SK-MEL-5 (cell line): ENCODE measurements around the gene ZNF492. TPM values are rescaled to one million over a fixed set of nuclear protein-coding genes. Genes with fewer than 3 reads are reported as not detected.
"Not testable (repeated sequence)": the region's sequence is repeated elsewhere in the genome, so short reads cannot be mapped to it uniquely, and the experiment has no call there.

Experiments
- DNase-seq: peaks from one replicate; pipeline ENCODE4 v3.0.0-alpha.2; 2016; ENCODE audit warnings: low read depth, low spot score
- in situ Hi-C: cut with HindIII; loops from 2 replicates; pipeline ENCODE4 v1.10.0; 2016; ENCODE audit warnings: low sequenced_read_pairs, high pct_unique_total_duplicates, low pct_unique_long_range_greater_than_20kb
- total RNA-seq: library from RNA; depleted of rRNA; stranded (reverse); fragments of >200 nt; shearing (Covaris generic); gene quantifications from 2 replicates; pipeline ENCODE4 v1.2.3, GENCODE V29; 2014

Gene ZNF492
- total RNA-seq, 1 experiment from 2014 or later, result not detected

DNA sequence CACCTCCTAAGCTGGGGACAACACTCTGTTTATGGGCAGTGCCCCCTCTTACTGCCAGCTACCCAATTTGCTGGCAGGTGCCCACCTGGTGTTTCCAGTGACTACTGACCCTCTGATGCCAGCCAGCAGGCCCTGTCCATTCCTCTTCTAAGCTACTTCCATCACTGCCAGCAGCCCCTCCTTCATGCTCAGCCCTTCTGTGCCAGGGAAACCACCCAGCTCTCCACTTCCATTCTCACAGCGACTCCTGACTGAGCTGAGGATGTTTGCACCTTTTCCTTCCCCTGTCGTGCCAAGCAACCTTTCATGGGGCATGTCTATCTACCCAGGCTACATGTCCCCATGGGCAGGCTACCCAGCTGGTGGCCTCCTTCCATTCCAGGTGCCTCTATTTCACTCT is 24.0 kb upstream of the ZNF492 start:
- no peak for DNase-seq
- in situ Hi-C loops, result no loop called here

DNA sequence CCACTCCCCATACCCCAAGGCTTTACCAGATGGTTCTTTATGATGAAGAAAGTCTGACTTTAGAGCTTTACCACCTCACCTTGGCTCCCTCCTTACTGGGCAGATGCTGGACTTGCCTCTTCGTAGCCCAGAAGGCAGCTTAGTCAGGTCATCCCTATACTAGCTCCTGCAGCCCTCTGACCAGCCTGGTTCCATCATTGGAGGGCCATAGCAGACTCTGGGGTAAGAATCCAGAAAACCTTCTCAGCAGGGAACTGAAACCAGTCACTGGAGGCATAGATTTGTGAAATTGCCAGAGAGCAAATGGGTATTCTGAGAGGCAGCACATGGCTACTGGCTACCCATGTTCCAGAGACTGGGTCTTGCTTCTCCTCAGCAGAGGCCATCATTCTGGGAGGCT is 21.8 kb upstream of the ZNF492 start:
- in situ Hi-C loops, result no loop called here
- DNase-seq, result no peak

DNA sequence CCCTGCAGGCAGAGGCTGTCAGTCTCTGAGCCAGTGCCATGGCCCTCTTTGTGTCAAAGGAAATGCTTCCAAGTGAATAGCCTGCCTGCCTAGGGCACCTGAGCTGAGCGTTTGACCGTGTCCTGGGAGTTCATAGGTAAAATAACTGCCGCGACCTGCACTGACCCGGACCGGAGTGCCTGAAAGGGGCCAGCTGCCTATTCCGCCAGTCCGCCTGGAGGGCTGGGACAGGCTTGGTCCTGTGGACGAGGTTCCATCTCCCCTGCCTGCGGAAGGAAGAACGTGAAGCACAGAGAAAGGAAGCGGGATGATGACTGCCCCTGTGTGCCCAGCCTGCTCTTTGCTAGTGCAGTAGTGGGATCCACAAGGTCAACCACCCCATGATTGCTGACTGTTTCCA is 17.5 kb upstream of the ZNF492 start:
- DNase-seq, result no peak
- in situ Hi-C loops, result no loop called here

DNA sequence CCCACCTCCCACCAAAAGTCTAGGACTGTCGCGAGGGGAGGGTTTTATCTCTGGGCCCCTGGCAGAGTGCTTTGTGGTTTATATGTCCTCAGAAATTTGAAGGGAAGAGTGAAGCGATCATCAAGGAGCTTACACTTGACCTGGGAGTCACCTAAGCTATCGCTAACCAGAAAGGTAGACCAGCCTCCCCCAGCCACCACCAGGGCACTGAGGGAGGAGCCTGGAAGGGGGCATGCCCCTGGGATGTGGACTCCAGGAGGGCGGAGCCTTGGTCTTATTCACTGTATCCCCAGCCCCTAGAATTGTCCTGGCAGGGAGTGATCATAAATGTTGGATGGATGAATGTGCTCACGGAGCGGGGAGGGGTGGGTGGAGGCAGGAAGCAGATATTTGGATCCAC is 16.9 kb upstream of the ZNF492 start:
- in situ Hi-C loops, DNase-seq: not testable (repeated sequence)

DNA sequence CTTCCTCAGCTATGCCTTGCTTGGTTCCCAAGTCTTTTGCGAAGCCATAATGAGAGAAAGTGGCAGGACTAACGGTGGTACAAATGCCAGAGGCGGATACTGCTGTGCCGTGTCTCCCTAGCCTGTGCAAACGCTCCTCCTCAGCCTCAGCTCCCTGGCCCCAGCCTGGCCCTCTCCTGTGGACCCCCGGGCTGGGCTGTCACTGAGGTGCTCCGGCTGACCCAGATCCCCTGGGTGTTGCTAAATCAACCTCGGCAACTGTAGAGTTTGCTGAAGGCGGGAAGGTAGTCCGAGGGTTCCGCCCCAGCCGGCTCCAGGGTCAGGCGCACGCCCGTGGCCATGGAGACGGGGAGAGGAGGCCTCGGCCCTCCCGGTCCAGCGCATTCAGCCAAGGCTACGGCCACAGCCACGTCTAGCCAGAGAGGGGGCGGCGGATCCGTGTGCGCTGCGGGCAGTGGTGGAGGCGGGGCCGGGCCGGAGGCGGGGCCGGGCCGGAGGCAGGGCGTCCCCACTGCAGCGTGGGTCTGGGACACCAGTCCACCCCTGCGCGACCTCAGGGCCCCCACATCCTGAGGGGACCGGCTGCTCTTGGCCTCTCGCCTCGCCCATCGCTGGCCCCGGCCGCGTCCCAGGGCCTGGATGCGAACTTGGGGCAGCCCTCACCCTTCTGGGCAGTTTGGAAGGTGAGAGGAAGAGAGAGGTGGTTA is 16.4 kb upstream of the ZNF492 start:
- no peak for DNase-seq
- in situ Hi-C loops, result no loop called here

DNA sequence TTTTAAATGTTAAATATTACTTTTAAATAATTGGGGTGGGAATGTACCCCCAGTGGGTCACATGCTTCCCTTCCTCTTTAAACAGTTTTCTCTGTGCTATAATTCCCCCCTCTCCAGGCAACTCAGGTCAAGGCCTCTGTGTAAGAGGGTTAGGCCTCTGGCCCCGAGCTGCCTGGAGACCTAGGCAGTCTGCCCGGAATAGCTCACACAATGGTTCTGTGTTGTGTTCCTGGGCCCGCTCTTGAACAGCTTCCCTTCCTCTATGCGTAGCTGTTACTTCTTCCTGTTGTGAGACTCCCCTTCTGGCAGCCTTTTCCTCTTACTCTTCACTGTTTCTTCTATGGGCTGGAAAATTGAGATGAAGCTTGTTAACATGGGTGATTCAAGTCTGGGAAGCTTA is 14.8 kb upstream of the ZNF492 start:
- in situ Hi-C loops, result no loop called here
- DNase-seq, result no peak

DNA sequence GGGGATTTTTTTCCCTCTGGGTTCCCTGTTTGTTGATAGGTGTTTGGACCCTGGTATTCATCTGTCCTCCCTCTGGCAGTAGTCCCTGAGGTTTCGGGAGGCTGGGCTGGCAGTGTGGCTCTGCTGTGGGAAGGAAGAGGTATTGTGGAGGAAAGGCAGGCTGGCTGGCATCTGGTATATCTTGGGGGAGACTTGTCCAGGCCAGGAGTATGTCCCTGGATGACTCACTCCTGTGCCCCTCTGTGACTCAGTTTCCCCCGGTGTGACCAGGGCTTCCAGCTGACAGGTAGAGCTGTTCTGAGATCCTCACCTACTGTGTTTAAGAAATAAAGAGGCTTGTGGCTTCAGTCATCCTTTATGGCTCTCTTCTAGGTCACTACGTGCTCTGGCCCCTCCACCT is 14.2 kb upstream of the ZNF492 start:
- DNase-seq, result no peak
- in situ Hi-C loops, result no loop called here

DNA sequence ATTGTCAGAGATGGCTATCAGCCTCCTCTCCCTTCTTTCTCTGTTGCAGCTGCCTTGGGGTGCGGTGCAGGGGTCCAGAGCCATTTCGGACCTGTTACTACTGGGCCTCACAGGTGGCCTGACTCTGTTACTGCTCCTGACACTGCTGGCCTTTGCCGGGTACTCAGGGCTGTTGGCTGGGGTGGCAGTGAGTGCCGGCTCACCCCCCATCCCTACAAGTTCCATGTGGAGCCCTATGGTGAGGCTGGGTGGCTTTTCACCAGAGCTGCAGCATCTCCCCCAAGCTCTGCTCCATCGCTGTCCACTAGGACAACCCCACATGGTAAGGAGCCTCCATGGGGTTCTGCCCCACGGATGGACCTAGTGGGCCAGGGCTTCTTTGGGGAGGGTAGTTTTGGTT is 13.7 kb upstream of the ZNF492 start:
- DNase-seq, result no peak
- in situ Hi-C loops, result no loop called here

DNA sequence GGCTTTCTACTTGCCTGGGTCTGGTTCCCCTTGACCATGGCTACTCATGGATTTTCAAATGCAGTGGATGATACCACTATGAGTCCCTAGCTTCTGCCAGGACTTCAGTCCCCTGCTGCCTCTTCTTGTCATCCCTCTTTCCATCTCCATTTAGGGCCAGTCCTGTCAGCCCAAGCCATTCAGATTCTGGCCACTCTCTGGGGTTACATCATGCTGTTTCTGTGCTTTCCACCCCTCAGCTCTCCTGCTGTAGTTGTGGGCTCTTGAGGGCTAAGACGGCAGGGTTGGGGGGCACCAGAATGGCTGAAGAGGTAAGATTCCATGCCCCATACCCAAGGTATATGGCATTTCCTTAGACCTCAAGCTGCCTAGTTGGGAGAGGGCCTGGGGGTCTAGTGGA is 13.2 kb upstream of the ZNF492 start:
- in situ Hi-C loops, result no loop called here
- DNase-seq, result no peak

DNA sequence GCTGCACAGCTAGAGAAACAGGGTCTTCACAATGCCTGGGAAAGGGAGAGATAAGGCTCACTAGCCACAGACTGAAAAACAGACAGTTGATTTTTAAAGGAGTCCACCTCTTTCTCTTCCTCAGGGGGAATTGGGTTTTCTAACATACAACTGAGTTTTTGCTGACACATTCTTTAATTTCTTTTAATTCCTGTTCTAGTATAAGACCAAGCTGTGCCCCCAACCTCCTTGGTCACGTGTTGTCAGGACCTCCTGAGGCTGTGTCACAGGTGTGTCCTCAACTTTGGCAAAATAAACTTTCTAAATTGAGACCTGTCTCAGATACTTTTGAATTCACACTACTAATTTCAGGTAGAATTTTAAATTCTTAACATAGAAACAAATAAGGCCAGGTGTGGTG is 12.1 kb upstream of the ZNF492 start:
- DNase-seq, result no peak
- in situ Hi-C loops, result no loop called here

DNA sequence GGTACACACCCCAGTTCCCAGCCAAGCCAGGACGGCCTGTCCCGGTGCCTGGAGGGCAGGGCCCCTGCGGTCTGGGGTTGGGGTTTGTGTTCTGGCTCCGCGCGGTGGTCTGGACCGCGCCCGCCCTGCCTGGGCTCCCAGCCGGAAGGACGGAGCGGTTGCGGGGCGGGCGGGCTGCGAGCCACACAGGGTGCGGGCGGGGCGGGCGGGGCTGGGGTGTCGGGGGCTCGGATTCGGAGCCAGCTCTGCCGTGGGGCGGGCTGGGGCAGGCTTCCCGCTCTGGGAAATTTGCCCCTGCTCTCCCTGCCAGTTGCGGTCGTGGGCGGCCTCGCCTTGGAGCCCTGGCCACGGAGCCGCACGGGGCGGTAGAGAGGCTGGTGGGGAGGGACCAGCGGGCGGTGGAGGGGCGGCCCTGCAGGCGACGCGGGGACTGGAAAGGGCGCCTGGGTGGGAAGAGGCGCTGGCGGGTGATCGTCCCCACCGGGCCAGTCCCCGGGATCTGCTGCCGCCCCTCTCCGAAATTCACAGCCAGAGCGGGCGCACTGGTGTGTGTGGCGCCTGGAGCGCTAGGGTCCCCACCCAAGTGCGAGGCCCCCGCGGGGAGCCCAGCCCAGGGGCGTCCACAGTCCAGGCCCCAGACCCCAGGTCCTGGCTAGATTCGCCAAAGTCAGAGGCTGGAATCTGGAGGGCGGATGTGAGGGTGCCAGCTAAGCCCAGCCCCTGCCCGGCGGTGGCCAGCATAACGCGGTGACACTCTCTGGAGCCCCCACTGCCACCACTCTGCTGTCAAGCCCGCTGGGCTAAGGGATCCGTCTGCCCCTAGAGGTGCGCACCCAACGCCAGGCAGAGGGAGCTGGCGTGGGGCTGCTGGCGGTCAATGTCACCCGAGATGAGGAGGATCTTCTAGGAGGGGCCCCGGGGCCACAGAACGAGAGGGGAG is 11.0 kb upstream of the ZNF492 start:
- in situ Hi-C loops, result no loop called here
- no peak for DNase-seq

DNA sequence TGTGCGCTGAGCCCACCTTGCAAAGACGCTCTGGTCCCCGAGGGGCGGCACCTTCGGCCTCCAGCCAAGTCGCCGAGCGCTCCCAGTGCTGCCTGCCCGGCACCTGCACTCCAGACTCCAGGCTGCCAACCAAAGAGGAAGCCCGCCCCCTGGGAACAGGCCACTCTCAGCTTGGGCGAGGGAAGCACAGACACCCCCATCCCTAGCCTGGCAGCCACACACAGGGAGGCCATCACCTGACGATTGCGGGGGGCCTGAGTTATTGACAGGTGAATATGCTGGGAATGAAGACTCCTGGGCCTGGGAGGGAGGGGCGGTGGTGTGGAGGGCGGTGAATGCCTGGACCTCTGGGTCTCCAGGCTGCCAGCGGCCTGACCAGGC is 10.3 kb upstream of the ZNF492 start:
- no peak for DNase-seq
- in situ Hi-C loops, result no loop called here

DNA sequence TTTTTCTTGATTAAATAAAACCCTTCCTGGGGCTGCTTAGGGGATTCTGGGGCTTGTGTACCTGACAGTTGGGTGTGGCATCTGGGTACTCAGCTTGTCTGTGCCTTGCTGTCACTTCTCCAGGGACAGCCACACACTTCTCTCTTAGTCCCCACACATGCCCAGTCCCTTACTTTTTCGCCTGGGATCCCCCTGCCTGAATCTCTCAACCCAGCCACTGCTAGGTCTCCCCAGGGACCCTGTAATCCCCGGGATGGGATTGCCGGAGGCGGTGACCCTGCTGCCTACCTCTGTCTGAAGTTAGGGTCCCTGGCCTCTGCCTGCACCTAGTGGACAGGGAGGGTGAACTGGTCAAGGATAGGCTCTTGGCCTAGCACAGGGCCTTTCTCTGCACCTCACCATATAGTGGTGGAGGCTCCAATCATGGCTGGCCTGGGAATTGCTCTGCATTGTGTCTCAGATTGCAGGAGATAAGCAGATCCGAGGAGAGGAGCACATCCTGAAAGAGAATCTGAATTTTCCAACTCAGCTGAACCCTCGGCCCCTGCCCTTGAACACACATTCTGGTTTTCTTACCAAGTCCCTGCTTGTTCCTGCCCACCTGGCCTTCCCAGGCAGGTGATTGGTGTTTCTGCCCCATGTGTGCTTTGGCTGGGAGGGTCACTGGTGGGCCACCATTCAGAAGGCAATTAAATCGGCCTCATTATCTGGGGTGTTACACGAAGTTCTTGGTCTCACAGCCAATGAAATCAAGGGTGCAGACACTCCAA is 8.7 kb upstream of the ZNF492 start:
- DNase-seq, result no peak
- in situ Hi-C loops, result no loop called here

DNA sequence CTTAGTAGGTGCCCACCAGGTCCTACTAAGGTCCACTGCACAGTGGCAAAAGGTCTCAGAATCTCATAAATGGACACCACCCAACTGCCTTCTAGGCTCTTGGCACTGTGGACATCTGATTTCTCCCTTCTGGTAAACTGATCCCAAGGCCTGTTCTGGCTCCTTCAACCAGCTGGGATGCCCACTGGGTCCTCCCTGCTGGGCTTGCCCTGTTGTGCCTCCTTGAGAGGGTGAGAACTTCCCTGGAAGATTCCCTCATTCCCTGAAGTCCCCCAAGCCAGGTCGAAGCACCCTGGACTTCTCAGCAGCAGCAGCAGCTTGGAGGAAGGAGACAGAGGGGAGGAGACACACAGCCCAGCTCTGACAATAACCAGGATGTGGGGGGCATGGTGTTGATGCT is 6.6 kb upstream of the ZNF492 start:
- in situ Hi-C loops, result no loop called here
- no peak for DNase-seq

DNA sequence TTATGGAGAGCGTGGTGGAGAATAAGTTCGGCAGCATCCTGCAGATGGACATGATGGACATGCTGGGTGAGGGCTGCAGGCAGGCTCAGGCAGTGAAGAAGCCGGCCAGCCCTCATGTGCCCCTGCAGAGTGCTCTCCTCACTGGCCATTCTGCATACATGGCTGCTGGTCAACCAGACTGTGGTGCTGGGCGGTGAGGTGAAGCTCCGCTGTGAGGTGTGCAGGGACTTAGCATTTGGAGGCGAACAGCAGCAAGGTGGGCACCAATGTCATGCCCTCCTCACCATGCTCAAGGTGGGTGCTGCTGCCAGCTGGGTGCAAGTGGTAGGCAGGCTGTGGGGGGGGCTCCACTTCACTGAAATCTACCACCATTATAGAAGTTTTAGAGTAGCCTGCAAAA is 5.7 kb upstream of the ZNF492 start:
- no peak for DNase-seq
- in situ Hi-C loops, result no loop called here

DNA sequence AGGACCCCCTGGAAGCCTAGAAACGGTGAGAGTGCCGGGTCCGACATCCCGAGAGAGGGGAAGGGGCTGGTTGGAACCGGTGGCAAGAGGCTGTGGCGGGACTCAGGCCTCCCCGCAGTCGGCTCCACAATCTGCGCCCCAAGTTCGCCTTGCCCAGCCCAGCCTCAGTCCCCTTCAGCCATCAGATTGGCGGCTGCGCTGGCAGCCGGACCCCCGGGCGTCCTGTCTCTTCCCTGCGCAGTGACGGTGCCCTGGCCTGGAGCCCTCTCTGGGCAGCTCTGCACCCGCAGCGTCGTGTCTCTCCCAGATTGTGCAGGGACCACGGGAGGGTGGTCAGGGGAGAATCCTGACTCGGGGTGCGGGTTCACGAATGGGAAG is 315 bp downstream of the ZNF492 start:
- in situ Hi-C loops, result no loop called here
- DNase-seq, result no peak

DNA sequence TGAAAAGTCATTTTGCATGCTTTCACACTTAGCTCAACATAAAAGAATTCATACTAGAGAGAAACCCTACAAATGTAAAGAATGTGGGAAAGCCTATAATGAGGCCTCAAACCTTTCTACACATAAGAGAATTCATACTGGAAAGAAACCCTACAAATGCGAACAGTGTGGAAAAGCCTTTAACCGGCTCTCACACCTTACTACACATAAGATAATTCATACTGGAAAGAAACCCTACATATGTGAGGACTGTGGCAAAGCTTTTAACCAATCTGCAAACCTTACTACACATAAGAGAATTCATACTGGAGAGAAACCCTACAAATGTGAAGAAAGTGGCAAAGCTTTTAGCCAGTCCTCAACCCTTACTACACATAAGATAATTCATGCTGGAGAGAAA is 51.4 kb downstream of the ZNF492 start:
- DNase-seq, in situ Hi-C loops: not testable (repeated sequence)

DNA sequence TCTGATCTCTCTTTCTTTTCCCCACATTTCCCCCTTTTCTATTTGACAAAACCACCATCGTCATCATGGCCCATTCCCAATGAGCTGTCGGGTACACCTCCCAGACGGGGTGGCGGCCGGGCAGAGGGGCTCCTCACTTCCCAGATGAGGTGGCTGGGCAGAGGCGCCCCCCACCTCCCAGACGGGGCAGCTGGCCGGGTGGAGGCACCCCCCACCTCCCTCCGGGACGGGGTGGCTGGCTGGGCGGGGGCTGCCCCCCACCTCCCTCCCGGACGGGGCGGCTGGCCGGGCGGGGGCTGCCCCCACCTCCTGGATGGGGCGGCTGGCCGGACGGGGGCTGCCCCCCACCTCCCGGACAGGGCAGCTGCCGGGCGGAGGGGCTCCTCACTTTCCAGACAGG is 68.5 kb downstream of the ZNF492 start:
- DNase-seq, in situ Hi-C loops: not testable (repeated sequence)
